GM21515 (cell line): ENCODE measurements around the gene PSRC1.
"Not testable (repeated sequence)": the region's sequence is repeated elsewhere in the genome, so short reads cannot be mapped to it uniquely, and the experiment has no call there.

Experiments used
- ATAC-seq: cut with Tn5 transposase; IDR thresholded peaks from one replicate; pipeline ENCODE4 v1.9.1; 2021; ENCODE audit not compliant: unreplicated experiment

Gene PSRC1

DNA sequence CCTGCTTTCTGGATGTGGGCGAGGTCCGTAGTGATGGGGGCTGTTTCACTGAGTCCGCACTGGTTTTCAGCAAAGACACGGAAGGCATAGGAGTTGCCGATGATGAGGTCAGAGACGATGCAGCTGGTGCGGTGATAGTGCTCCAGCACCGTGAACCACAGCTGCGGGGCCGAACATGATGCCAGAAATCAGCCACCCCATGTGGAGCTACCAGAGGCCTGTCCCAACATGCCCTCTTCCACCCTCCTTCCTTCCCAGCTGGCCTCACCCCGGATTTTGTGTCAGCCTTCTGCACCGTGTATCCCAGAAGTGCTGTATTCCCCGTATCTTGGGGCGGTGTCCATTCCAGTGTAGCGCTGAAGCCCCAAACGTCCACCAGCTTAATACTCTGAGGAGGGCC lies 13.8 kb upstream of the PSRC1 start:
- no peak for ATAC-seq

DNA sequence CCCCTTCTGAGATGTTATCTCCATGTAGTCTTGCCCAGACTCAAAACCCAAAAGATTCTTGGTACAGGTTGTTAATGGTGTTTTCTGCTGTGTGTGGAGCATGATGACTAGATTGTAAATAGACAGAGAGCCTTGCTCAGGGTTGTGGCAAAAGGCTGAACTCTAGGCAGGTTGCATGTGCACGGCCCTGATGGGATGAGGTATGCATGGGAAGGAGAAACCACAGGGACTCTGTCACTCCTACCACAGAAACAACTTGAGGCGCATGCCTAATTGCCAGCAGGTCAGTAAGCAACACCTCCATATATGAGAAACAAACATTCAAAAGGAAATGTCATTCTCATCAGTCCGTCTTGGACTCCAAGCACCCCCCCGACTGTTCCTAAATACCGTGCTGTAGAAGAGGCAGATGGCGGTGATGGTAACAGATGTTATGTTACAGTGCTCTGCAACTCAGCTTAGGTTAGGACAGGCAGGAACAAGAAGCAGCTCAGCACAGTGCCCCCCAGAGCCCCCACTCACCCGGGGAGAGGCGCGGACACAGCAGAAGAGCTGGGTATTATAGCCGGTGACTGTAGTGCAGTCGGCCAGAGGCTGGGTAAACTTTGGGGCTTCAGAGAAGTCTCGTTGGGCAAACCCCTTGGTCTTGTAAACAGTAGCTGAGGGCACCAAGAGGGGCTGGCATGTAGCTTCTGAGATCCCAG lies 12.9 kb upstream of the PSRC1 start:
- no peak for ATAC-seq

DNA sequence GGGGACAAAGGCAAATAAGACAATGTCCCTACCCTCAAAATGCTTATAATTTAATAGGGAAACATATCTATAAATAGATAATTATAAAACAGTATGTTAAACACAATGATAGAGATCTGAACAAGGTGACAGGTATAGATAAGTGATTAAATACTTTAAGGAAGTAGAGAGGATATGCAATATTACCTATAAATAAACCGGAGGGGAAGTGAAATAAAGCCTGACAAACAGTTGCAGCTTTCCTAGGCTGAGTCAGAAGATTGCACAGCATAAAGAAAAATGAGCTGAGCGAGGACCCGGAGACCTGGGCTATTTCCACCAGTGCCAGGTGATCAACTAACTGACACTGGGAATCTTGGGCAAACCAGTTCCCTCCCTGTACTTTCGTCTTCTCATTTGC lies 11.5 kb upstream of the PSRC1 start:
- ATAC-seq = no peak

DNA sequence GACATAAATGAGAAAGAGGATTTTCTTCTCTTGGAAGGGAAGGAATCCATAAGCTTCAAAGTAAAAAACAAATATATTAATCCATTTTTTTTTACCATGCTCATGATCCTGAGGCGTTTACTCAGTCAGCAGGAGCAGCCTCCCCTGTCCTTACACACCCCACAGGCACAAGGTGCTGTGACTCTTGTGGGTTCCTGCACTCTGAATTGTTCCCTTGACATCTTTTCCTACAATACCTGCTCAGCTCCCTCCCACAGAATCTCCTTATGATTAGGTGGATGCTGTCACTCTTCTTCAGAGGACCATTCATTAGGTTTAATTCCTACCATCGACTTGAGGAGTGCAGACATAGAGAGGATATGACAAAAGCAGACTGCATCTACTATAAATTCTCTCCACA lies 10.1 kb upstream of the PSRC1 start:
- no peak for ATAC-seq

DNA sequence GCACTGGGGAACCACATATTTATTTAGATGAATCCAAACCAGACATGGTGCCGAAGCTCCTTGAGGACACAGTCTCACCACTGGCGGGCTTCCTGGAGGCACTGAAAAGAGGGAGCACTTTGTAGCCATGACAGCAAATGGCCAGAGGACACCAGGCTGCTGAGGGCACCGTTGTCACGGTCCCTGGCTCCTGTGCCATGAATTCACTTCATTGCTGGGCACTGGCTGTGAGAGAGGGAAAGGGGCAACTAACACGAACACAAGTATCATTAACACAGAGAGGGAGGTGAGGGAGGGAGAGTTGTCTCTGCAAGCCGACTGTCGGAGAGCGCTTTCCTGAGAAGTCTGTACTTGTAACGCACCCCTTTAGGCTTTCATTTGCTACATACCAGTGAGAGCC lies 9.4 kb upstream of the PSRC1 start:
- no peak for ATAC-seq

DNA sequence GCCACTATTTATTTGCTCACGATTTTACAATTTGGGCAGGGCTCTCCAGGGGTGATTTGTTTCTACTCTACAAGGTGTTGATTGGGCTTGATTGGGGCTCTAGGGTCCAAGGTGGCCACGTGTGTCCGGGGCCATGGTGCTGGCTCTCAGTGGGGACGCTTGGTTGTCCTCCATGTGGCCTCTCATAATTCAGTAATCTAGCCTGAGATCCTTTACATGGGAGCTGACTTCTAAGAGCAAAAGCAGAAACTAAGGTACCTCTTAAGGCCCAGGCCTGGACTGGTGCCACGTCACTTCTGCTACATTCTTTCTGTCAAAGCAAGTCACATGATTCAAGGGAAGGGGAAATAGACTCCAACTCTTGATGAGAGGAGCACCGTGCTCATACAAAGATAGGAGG lies 8.1 kb upstream of the PSRC1 start:
- no peak for ATAC-seq

DNA sequence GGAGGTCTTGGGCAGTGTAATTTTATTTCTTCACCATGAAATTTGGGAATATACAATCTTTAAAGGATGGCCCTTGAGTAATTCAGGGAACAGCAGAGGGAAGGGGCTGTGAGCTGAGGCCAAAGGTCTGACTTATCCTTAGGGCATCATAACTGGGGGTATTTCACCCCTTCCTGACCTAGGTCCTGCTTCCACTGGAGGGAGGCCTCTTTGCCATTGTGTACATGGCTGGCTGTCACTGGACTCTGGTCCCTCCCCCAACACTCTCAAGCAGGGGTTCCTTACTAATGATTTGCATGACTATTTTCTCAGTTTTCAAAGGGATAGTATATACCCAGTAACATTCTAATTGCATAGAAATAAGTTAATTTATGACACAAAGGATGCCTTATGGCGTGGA lies 7.2 kb upstream of the PSRC1 start:
- no peak for ATAC-seq

DNA sequence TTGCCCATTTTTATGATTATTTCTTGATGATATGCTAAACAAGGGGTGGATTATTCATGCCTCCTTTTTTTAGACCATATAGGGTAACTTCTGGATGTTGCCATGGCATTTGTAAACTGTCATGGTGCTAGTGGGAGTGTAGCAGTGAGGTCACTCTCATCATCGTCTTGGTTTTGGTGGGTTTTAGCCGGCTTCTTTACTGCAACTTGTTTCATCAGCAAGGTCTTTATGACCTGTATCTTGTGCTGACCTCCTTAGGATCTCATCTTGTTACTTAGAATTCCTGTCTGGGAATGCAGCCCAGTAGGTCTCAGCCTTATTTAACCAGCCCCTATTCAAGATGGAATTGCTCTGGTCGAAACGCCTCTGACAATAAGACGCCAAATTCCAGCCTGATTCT lies 3.8 kb upstream of the PSRC1 start:
- not testable (repeated sequence) for ATAC-seq

DNA sequence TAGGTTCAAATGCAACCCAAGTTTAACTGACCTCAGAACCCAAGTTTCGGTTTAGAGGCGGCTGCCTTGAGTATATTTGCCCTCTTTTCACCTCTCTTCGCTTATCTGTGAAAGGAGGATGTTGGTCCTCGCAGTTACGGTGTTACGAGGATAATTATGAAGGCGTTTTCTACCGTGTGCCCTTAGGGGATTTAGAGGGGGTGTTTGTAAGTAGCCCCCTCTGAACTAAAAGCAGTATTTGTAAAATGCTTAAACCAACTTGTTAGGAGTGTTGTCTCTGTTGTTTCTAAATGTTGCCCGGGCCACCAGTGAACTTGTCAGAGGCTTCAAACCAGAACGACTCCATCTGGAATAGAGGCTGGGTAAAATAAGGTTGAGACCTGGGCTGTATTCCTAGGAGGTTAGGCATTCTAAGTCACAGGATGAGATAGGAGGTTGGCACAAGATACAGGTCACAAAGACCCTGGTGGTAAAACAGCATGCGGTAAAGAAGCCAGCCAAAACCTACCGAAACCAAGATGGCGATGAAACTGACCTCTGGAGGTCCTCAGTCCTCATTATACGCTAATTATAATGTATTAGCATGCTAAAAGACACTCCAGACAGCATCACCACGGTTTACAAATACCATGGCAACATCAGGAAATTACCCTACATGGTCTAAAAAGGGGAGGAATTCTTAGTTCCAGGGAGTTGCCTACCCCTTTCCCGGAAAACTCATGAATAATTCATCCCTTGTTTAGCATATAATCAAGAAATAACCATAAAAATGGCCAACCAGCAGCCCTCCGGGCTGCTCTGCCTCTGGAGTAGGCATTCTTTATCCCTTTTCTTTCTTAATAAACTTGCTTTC lies 1.0 kb upstream of the PSRC1 start:
- no peak for ATAC-seq

DNA sequence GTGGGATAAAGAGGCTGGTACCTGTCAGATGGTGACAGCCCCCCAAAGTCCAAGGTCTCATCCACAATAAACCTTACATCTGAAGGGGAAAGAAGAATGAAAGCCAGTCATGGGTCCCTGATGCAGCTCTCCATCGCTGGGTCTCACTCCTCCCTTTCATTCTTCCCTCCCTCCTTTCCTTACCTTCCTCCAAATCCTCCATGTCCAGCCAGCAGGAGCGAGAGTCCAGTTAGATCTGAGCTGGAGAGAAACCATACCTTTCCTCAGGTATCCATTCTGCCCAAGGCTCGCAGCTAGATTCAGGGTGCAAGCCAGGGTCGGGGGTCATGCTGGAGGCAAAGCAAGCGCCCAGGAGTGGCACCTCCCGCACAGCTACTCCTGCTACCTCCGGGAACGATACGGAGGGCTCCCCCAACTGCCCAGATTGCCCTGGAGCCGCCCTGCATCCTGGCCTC lies 421 bp downstream of the PSRC1 start:
- no peak for ATAC-seq

DNA sequence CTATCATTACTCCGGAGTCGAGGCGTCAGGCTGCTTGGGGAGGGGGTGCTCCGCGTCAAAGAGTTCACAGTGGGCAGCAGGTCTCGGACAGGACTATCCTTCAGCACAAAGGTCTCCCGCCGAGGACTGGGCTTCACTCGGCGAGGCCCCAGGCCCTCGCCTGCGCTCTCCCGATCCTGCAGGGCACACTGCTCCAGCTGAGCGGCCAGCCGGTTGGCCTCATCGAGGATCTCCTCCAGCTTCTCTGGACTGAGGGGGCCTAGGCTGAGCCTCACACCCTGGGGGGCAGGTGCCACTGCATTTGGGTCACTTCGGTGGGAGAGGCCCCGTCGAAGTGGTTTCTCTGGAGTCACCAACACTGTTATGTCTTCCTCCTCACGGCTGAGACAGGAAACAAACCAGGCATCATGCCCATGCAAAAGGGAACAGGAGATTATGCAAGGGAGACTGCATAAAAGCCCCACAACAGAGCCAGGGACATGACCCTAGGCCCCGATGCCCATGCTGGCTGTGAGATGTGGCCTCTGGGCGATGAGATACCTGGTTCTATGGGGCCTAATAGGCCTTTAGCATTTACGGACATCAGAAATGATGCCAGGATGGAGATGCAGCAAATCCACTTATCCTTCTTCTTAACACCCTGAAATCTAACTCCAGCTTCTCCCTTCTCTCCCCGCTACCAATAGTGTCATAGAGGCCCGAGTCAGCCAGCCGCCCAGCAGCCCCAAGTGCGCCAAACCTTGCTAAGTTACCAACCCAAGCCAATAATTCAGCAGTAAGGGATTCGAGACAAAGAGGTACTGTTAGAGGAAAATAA lies 1.1 kb downstream of the PSRC1 start:
- ATAC-seq = no peak

DNA sequence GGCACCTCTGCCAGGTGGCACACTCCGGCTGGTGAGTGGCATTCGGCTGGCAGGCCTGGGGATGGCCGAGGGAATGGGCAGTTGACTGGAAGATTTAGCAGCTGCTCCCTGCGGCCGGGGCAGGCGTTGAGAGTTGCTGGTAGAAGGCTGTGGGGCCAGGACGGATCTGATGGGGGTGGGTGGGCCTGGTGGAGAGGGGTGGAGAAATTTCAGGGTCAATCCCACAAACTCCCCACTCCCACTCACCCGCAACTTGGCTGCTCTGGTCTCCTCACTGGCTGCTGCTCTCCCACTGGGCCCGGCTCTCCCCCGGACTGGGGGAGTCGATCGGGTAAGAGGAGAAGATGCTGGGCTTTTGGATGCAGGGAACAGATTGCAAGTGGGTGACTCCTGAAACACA lies 2.1 kb downstream of the PSRC1 start:
- ATAC-seq = no peak

DNA sequence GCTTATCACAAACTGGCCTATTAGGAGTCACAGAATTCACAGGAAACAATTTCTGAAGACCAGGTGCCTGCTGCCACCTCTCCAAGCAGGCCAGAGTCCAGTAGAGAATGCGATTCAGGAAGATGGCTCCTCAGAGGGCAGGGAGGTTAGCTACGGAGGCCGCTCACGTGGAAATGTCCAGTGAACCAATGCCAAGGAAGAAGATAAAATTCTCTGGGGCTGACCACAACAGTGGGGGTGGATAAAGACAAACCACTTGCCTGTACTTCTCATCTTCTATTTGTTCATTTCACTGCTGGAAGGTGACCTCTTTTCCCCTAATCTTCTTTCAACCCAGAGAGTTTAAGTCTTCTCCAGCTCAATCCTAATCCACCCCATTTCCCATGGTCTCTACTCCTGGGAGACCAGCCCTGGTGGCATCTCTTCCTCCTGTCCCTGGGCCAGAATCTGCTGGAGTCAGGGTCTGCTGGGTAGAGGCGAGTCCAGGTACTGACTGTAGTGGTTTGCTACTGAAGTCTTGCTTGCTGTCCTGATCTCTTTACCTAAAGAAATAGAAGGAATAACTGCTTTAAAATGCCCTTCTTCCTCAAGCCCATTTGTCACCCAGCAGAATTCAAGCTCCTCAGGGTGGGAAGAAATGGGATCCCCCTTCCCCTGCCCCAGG lies 3.2 kb downstream of the PSRC1 start:
- no peak for ATAC-seq

DNA sequence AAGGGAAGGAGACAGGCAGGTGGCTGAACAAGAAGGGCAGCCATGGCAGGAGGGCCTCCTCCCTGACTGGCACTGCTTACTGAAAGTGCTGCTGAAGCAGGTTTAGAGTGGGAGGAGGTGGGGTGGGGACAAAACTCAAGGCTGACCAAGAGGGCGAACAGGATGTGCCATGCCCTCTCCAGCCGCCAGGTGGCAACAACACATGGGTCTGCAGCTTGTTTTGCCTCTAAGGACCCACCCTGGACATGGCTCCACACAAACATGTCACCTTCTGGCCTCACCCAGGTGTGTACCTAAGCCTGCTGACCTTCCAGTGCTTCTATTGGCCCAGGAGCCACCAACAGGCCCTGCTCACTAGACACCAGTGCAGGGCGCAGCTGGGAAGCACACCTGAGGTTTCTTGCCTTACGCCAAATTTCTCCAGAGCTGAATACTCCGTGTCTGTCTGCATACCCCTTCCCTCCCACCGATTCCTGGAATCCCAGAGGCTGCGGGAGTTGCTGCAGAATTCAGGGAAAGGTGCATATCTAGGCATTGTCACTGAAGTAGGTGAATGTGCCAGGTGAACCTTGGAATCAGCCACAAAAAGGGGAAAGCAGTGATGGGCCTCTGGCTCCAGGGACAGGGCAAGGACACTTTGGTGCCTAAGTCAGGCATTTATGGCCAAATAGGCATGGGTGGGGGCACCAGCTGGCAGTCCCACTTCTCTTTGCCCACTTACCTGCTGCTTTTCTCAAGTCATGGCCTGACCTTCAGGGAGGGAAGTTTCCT lies 5.3 kb downstream of the PSRC1 start:
- ATAC-seq = peak; percentile 79

DNA sequence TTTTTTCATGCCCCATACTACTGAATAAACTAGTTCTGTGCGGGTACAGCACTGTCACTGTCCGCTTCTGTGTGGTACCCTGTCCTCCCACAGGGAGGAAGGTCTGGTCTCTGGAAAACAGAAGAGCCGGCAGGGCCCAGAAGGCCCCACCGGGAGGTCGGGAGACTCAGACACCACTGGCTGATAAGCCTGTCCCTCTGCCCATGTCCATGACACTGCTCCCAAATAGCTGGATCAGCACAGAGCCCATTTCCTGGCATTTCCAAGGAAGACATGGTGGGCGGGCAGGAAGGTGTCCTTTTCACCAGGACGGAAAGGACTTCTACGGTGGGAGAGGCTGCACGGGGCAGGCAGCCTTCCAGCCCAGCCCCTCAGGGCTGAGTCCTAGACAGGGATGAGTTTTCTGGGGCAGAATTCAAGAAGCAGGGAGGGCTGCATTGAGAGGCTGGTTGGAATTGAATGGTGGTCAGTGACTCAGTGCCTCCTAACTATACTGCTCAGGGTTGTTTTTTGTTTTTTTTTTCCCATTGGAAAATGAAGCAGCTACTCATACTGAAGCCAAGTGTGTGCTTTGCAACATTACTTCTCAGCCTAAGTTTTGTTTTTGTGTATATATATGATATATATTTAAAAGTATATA lies 7.1 kb downstream of the PSRC1 start:
- ATAC-seq = no peak

DNA sequence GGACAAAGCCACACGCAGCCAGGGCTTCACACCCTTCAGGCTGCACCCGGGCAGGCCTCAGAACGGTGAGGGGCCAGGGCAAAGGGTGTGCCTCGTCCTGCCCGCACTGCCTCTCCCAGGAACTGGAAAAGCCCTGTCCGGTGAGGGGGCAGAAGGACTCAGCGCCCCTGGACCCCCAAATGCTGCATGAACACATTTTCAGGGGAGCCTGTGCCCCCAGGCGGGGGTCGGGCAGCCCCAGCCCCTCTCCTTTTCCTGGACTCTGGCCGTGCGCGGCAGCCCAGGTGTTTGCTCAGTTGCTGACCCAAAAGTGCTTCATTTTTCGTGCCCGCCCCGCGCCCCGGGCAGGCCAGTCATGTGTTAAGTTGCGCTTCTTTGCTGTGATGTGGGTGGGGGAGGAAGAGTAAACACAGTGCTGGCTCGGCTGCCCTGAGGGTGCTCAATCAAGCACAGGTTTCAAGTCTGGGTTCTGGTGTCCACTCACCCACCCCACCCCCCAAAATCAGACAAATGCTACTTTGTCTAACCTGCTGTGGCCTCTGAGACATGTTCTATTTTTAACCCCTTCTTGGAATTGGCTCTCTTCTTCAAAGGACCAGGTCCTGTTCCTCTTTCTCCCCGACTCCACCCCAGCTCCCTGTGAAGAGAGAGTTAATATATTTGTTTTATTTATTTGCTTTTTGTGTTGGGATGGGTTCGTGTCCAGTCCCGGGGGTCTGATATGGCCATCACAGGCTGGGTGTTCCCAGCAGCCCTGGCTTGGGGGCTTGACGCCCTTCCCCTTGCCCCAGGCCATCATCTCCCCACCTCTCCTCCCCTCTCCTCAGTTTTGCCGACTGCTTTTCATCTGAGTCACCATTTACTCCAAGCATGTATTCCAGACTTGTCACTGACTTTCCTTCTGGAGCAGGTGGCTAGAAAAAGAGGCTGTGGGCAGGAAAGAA lies 8.1 kb downstream of the PSRC1 start:
- no peak for ATAC-seq

DNA sequence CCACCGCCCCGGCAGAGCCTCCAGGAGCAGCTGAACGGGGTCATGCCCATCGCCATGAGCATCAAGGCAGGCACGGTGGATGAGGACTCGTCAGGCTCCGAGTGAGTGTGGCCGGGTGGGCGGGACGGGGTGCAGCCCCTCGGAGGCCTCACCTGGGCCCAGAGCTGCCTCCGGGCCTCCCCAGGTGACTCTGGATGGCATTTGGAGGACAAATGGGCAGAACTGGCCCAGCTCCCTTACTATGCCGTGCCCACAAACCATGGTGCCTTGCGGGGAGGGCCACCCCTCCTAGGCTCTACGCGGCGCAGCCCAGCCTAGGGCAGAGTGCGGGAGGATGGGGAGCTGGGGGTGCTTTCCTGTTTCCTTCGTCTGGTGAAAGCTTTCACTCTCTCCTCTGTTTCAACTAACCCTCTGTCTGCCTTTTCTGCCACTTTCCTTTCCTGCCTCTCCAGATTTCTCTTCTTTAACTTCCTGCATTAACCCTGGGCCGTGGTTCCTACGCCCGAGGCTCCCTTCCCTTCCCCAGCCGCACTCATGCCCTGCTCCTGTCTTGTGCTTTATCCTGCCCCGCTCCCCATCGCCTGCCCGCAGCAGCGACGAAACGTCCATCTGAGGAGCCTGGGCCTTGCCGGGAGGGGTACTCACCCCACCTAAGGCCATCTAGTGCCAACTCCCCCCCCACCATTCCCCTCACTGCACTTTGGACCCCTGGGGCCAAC lies 9.2 kb downstream of the PSRC1 start:
- no peak for ATAC-seq
